Breast epithelium (tissue), 4 donors: ENCODE results near the gene PCDHA1. TPM values are rescaled to one million over a fixed set of nuclear protein-coding genes. Genes with fewer than 3 reads are reported as not detected.
A peak's percentile ranks its signal among the peaks of the same experiment; 100 is the strongest.
"Not testable (repeated sequence)": the region's sequence is repeated elsewhere in the genome, so short reads cannot be mapped to it uniquely, and the experiment has no call there.

Experiments used
- DNase-seq, 2 donors: peaks; one replicate each; pipeline ENCODE4 v3.0.0-alpha.2; 2019; ENCODE audit warnings: low spot score in 2 of 2
- H3K27ac ChIP-seq, 2 donors: fragments of 200-600 bp; sonication (generic) in 1 of 2; one replicate each; pipeline ENCODE4 v1.5.1; 2016 to 2019; ENCODE audit warnings: mild to moderate bottlenecking in 1 of 2
- H3K27me3 ChIP-seq, 2 donors: fragments of 200-600 bp; sonication (generic) in 1 of 2; one replicate each; pipeline versions ENCODE4 v1.5.1 to v1.6.0; 2017 to 2019; ENCODE audit warnings: control low read depth in 1 of 2, mild to moderate bottlenecking in 1 of 2
- H3K36me3 ChIP-seq: fragments of 200-600 bp; one replicate; pipeline ENCODE4 v1.5.1; 2019
- H3K4me1 ChIP-seq, 2 donors: fragments of 200-600 bp; sonication (generic); one replicate each; pipeline ENCODE4 v1.5.1; 2016 to 2019; ENCODE audit warnings: control low read depth in 1 of 2
- H3K4me3 ChIP-seq, 3 donors: fragments of 200-600 bp; sonication (generic); 1 replicate in 2 of 3; 2 replicates in 1 of 3; pipeline ENCODE4 v1.5.1; 2016 to 2019; ENCODE audit warnings: mild to moderate bottlenecking in 3 of 3, moderate library complexity in 2 of 3
- H3K9me3 ChIP-seq, 2 donors: fragments of 200-600 bp; sonication (generic) in 1 of 2; one replicate each; pipeline ENCODE4 v1.5.1; 2016 to 2019; ENCODE audit warnings: control low read depth in 1 of 2
- POLR2A ChIP-seq: fragments of 450-650 bp; IDR thresholded peaks from one replicate; pipeline ENCODE4 v1.6.1; 2016; ENCODE audit warnings: antibody characterized with exemption, mild to moderate bottlenecking, moderate library complexity
- POLR2AphosphoS5 ChIP-seq, 3 donors: sonication (generic); formaldehyde crosslinking; IDR thresholded peaks; one replicate each; pipeline ENCODE4 v1.6.1; 2017; ENCODE audit warnings: antibody characterized with exemption in 3 of 3
- intact Hi-C: fragments of 100-400 bp; cut with DNase I; formaldehyde crosslinking; loops from one replicate; pipeline ENCODE4 v1.15.1; 2023; ENCODE audit warnings: low total_unique reads
- total RNA-seq, 3 donors: library from RNA; depleted of rRNA; stranded (reverse); fragments of >200 nt; gene quantifications; one replicate each; pipeline ENCODE4 v1.1.0, GENCODE V29; 2016
- TF ChIP-seq, protein P1 (sequence below), 3 donors: fragments of 450-650 bp; IDR thresholded peaks; one replicate each; pipeline ENCODE4 v1.5.1; 2016 to 2017; ENCODE audit warnings: antibody characterized with exemption in 3 of 3, mild to moderate bottlenecking in 3 of 3, moderate library complexity in 3 of 3

Gene PCDHA1
- total RNA-seq, 3 donors from 2014 or later, result not detected

DNA sequence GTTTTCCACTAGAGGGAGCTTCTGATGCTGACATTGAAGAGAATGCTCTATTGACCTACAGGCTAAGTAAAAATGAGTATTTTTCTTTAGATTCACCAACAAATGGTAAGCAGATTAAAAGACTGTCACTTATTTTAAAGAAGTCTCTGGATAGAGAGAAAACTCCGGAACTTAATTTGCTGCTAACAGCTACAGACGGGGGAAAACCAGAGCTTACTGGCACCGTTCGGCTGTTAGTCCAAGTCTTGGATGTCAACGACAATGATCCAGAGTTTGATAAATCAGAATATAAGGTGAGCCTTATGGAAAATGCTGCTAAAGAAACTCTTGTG is 83.6 kb downstream of the PCDHA1 start:
- Histone ChIP-seq H3K4me1 (no peaks in the 10 kb centered on the region), H3K36me3 (no peaks in the 10 kb centered on the region), H3K27me3 (no peaks in the 10 kb centered on the region), H3K9me3 (peaks cover 25 to 56% of the 10 kb centered on the region in 2 donors), H3K27ac (no peak overlapping the region), H3K4me3 (peak overlapping the region in 2 of 3 donors; percentile 27 to 42)
- intact Hi-C loops, result no loop called here
- TF ChIP-seq POLR2AphosphoS5 (IDR thresholded peaks at IDR 0.05), result no peak
- no peak for TF ChIP-seq POLR2A
- TF ChIP-seq, protein P1, sequence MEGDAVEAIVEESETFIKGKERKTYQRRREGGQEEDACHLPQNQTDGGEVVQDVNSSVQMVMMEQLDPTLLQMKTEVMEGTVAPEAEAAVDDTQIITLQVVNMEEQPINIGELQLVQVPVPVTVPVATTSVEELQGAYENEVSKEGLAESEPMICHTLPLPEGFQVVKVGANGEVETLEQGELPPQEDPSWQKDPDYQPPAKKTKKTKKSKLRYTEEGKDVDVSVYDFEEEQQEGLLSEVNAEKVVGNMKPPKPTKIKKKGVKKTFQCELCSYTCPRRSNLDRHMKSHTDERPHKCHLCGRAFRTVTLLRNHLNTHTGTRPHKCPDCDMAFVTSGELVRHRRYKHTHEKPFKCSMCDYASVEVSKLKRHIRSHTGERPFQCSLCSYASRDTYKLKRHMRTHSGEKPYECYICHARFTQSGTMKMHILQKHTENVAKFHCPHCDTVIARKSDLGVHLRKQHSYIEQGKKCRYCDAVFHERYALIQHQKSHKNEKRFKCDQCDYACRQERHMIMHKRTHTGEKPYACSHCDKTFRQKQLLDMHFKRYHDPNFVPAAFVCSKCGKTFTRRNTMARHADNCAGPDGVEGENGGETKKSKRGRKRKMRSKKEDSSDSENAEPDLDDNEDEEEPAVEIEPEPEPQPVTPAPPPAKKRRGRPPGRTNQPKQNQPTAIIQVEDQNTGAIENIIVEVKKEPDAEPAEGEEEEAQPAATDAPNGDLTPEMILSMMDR (IDR thresholded peaks at IDR 0.05), result no peak
- DNase-seq, result no peak

DNA sequence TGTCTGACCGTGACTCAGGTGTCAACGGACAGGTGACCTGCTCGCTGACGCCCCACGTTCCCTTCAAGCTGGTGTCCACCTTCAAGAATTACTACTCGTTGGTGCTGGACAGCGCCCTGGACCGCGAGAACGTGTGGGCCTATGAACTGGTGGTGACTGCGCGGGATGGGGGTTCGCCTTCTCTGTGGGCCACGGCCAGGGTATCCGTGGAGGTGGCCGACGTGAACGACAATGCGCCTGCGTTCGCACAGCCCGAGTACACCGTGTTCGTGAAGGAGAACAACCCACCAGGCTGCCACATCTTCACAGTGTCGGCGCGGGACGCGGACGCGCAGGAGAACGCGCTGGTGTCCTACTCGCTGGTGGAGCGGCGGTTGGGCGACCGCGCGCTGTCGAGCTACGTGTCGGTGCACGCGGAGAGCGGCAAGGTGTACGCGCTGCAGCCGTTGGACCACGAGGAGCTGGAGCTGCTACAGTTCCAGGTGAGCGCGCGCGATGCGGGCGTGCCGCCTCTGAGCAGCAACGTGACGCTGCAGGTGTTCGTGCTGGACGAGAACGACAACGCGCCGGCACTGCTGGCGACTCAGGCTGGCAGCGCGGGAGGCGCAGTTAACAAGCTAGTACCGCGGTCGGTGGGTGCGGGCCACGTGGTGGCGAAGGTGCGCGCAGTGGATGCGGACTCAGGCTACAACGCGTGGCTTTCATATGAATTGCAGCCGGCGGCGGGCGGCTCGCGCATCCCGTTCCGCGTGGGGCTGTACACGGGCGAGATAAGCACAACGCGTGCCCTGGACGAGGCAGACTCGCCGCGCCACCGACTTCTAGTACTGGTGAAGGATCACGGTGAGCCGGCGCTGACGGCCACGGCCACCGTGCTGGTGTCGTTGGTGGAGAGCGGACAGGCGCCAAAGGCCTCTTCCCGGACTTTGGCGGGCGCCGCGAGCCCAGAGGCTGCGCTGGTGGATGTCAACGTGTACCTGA is 84.6 kb downstream of the PCDHA1 start:
- intact Hi-C loops, result no loop called here
- H3K27me3 ChIP-seq, result no peaks in the 10 kb centered on the region
- no peaks in the 10 kb centered on the region for H3K4me1 ChIP-seq
- peaks cover 29 to 52% of the 10 kb centered on the region in 2 donors for H3K9me3 ChIP-seq
- H3K27ac ChIP-seq, result no peak overlapping the region
- no peaks in the 10 kb centered on the region for H3K36me3 ChIP-seq
- TF ChIP-seq, protein P1 (IDR thresholded peaks at IDR 0.05), result no peak
- no peak for TF ChIP-seq POLR2A
- no peak for TF ChIP-seq POLR2AphosphoS5 (IDR thresholded peaks at IDR 0.05)
- H3K4me3 ChIP-seq, result no peak overlapping the region
- DNase-seq, result no peak

DNA sequence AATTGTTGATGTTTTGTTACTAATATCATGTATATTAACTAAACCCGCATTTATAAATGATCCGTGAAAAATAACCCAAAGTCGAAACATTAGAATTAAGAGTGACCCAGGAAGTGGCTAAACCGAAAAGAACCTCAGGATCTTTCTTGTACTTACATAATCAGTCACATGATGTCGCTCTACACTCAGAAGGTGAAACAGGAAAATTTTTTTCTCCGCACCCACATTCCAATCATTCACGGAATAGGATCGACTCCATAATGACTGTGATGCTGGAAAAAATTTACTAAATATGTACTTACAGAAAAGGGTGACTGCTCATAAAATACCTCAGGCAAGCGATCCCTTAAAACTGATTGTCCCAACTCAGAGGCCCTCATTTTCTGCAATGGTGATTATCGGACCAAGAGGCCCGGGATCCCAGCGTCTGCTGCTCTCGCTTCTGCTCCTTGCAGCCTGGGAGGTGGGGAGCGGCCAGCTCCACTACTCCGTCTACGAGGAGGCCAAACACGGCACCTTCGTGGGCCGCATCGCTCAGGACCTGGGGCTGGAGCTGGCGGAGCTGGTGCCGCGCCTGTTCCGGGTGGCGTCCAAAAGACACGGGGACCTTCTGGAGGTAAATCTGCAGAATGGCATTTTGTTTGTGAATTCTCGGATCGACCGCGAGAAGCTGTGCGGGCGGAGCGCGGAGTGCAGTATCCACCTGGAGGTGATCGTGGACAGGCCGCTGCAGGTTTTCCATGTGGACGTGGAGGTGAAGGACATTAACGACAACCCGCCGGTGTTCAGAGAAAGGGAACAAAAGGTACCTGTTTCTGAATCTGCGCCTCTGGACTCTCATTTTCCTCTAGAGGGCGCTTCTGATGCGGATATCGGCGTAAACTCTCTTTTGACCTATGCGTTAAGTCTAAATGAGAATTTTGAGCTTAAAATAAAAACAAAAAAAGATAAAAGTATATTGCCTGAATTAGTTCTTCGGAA is 89.4 kb downstream of the PCDHA1 start, which contains the start of gene PCDHA12:
Gene PCDHA12 (plus strand): TSS at position 224 of the 981 bp plus-strand sequence. CDS start 165 bp downstream, at position 389.
- Histone ChIP-seq H3K9me3 (peaks cover 31 to 61% of the 10 kb centered on the region in 2 donors), H3K4me3 (peak within 1 kb of the TSS in 2 of 3 donors; percentile 32 to 46), H3K27ac (no peak within 1 kb of the TSS), H3K36me3 (no peaks in the 10 kb centered on the region), H3K27me3 (no peaks in the 10 kb centered on the region), H3K4me1 (no peaks in the 10 kb centered on the region)
- intact Hi-C loops, result no loop called here
- DNase-seq, result no peak
- TF ChIP-seq POLR2AphosphoS5 (IDR thresholded peaks at IDR 0.05), result no peak
- TF ChIP-seq, protein P1 (IDR thresholded peaks at IDR 0.05), result peak in 1 of 3 donors; percentile 12
- TF ChIP-seq POLR2A, result no peak

DNA sequence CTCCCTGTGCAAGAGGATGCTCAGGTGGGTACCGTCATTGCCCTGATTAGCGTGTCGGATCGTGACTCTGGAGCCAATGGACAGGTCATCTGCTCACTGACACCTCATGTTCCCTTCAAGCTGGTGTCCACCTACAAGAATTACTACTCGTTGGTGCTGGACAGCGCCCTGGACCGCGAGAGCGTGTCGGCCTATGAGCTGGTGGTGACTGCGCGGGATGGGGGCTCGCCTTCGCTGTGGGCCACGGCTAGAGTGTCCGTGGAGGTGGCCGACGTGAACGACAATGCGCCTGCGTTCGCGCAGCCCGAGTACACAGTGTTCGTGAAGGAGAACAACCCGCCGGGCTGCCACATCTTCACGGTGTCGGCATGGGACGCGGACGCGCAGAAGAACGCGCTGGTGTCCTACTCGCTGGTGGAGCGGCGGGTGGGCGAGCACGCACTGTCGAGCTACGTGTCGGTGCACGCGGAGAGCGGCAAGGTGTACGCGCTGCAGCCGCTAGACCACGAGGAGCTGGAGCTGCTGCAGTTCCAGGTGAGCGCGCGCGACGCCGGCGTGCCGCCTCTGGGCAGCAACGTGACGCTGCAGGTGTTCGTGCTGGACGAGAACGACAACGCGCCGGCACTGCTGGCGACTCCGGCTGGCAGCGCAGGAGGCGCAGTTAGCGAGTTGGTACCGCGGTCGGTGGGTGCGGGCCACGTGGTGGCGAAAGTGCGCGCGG is 90.8 kb downstream of the PCDHA1 start:
- intact Hi-C loops, result not testable (repeated sequence)

DNA sequence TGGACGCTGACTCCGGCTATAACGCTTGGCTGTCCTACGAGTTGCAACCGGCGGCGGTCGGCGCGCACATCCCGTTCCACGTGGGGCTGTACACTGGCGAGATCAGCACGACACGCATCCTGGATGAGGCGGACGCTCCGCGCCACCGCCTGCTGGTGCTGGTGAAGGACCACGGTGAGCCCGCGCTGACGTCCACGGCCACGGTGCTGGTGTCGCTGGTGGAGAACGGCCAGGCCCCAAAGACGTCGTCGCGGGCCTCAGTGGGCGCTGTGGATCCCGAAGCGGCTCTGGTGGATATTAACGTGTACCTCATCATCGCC is 91.3 kb downstream of the PCDHA1 start:
- intact Hi-C loops, result no loop called here
- no peaks in the 10 kb centered on the region for H3K36me3 ChIP-seq
- H3K27ac ChIP-seq, result no peak overlapping the region
- H3K4me1 ChIP-seq, result no peaks in the 10 kb centered on the region
- TF ChIP-seq POLR2A (no peak), POLR2AphosphoS5 (IDR thresholded peaks at IDR 0.05) (no peak)
- TF ChIP-seq, protein P1 (IDR thresholded peaks at IDR 0.05), result no peak
- no peak for DNase-seq
- H3K9me3 ChIP-seq, result peaks cover 25 to 49% of the 10 kb centered on the region in 2 donors
- no peaks in the 10 kb centered on the region for H3K27me3 ChIP-seq
- no peak overlapping the region for H3K4me3 ChIP-seq

More for the DNA sequence above, 90.8 kb downstream of the PCDHA1 start:
- H3K9me3 ChIP-seq, result peaks cover 22 to 49% of the 10 kb centered on the region in 2 donors
- H3K4me3 ChIP-seq, H3K4me1 ChIP-seq, DNase-seq, H3K27ac ChIP-seq, H3K36me3 ChIP-seq, H3K27me3 ChIP-seq: not testable (repeated sequence)
